IMR-90 (cell line): ENCODE measurements around the gene ELFN1. TPM values are rescaled to one million over a fixed set of nuclear protein-coding genes. Genes with fewer than 3 reads are reported as not detected.

ENCODE experiments used
- ATAC-seq: fragments of 200-7000 bp; cut with Tn5 transposase; 2 replicates; pipeline ENCODE4 v1.9.1; 2020; ENCODE audit warnings: low read depth, mild to moderate bottlenecking, moderate library complexity
- BruUV-seq: library from RNA; stranded (reverse); fragments of 400-500 nt; replicated peaks from 2 replicates; lab custom pipeline; 2021; lab: Mats Ljungman, UMichigan
- CTCF ChIA-PET: fragments of 300-600 bp; formaldehyde crosslinking; extraction: SDS; loops from one replicate; lab custom pipeline; 2021; ENCODE audit warnings: antibody characterized with exemption; lab: Yijun Ruan, JAX
- POLR2A ChIA-PET: fragments of 300-600 bp; sonication (Branson Sonifier 250); formaldehyde crosslinking; loops from one replicate; lab custom pipeline; 2022; ENCODE audit warnings: antibody characterized with exemption; ENCODE audit not compliant: unreplicated experiment; lab: Charles Lee
- DNase-seq: peaks from one replicate; pipeline ENCODE4 v3.0.0; 2013
- H2AFZ ChIP-seq: replicated peaks from 2 replicates; pipeline ENCODE3; 2013; ENCODE audit warnings: low read length, mild to moderate bottlenecking; ENCODE audit not compliant: poor library complexity
- H2AK5ac ChIP-seq: 2 replicates; pipeline ENCODE4 v1.6.1; 2013; ENCODE audit warnings: low read depth, low read length, inconsistent platforms
- H2AK9ac ChIP-seq: replicated peaks from 2 replicates; pipeline ENCODE3; 2013; ENCODE audit warnings: mild to moderate bottlenecking, low read depth, low read length, moderate library complexity; ENCODE audit not compliant: poor library complexity
- H2BK120ac ChIP-seq: 2 replicates; pipeline ENCODE4 v1.6.1; 2013; ENCODE audit warnings: low read depth, low read length, inconsistent platforms
- H2BK15ac ChIP-seq: 3 replicates; pipeline ENCODE4 v1.6.1; 2013; ENCODE audit warnings: low read depth, low read length, inconsistent platforms
- H2BK20ac ChIP-seq: 2 replicates; pipeline ENCODE4 v1.6.1; 2013; ENCODE audit warnings: low read depth, mild to moderate bottlenecking, inconsistent platforms, low read length, moderate library complexity
- H2BK5ac ChIP-seq: 2 replicates; pipeline ENCODE4 v1.6.1; 2013; ENCODE audit warnings: mild to moderate bottlenecking, low read depth, low read length, inconsistent platforms; ENCODE audit not compliant: poor library complexity, severe bottlenecking
- H3K14ac ChIP-seq: replicated peaks from 2 replicates; pipeline ENCODE4 v1.6.1; 2013; ENCODE audit warnings: low read depth, low read length, inconsistent platforms
- H3K18ac ChIP-seq: 2 replicates; pipeline ENCODE4 v1.6.1; 2013; ENCODE audit warnings: low read depth, low read length, control low read depth
- H3K23ac ChIP-seq: 2 replicates; pipeline ENCODE4 v1.6.1; 2013; ENCODE audit warnings: low read depth, low read length, inconsistent platforms
- H3K27ac ChIP-seq: 2 replicates; pipeline ENCODE4 v1.5.1; 2013; ENCODE audit warnings: mild to moderate bottlenecking, control low read depth, low read length; ENCODE audit not compliant: insufficient read depth
- H3K27me3 ChIP-seq: 2 replicates; pipeline ENCODE4 v1.6.1; 2013; ENCODE audit warnings: low read length; ENCODE audit not compliant: control insufficient read depth, insufficient read depth
- H3K36me3 ChIP-seq: 2 replicates; pipeline ENCODE4 v1.6.1; 2013; ENCODE audit warnings: low read length, mixed read lengths; ENCODE audit not compliant: control insufficient read depth, insufficient read depth
- H3K4ac ChIP-seq: 2 replicates; pipeline ENCODE4 v1.6.1; 2013; ENCODE audit warnings: low read depth, low read length, inconsistent platforms
- H3K4me1 ChIP-seq: 2 replicates; pipeline ENCODE4 v1.6.1; 2013; ENCODE audit warnings: low read length, mixed read lengths; ENCODE audit not compliant: control insufficient read depth, insufficient read depth
- H3K4me2 ChIP-seq: 2 replicates; pipeline ENCODE4 v1.6.1; 2013; ENCODE audit warnings: low read depth, mild to moderate bottlenecking, control low read depth, low read length, moderate library complexity
- H3K4me3 ChIP-seq: 2 replicates; pipeline ENCODE4 v1.5.1; 2013; ENCODE audit warnings: low read depth, mild to moderate bottlenecking, control low read depth, low read length, moderate library complexity; ENCODE audit not compliant: insufficient read depth
- H3K56ac ChIP-seq: 2 replicates; pipeline ENCODE4 v1.6.1; 2013; ENCODE audit warnings: low read length, inconsistent platforms; ENCODE audit not compliant: insufficient read depth; ENCODE audit errors: extremely low read depth
- H3K79me1 ChIP-seq, 2 experiments: 2 replicates each; pipeline ENCODE4 v1.6.1; 2013; ENCODE audit warnings: low read length in 2 of 2, inconsistent platforms in 1 of 2, low read depth in 1 of 2
- H3K9ac ChIP-seq: 2 replicates; pipeline ENCODE4 v1.6.1; 2013; ENCODE audit warnings: low read depth, low read length, control low read depth
- H3K9me1 ChIP-seq: 2 replicates; pipeline ENCODE4 v1.6.1; 2013; ENCODE audit warnings: low read length, inconsistent platforms; ENCODE audit not compliant: insufficient read depth
- H3K9me3 ChIP-seq: 2 replicates; pipeline ENCODE4 v1.6.1; 2013; ENCODE audit warnings: low read length; ENCODE audit not compliant: control insufficient read depth, insufficient read depth
- H4K20me1 ChIP-seq: 2 replicates; pipeline ENCODE4 v1.6.1; 2013; ENCODE audit warnings: low read length, inconsistent platforms; ENCODE audit not compliant: insufficient read depth
- H4K5ac ChIP-seq: 2 replicates; pipeline ENCODE4 v1.6.1; 2013; ENCODE audit warnings: mild to moderate bottlenecking, low read depth, low read length, control low read depth
- H4K8ac ChIP-seq, 2 experiments: 2 replicates each; pipeline ENCODE4 v1.6.1; 2013; ENCODE audit warnings: low read depth in 2 of 2, low read length in 2 of 2, control low read depth in 1 of 2, inconsistent platforms in 1 of 2
- H4K91ac ChIP-seq: 2 replicates; pipeline ENCODE4 v1.6.1; 2013; ENCODE audit warnings: low read depth, low read length, inconsistent platforms; ENCODE audit not compliant: insufficient read depth
- CEBPB ChIP-seq: IDR thresholded peaks from 2 replicates; pipeline ENCODE4 v1.6.1; 2012; ENCODE audit warnings: low read depth, low read length, improper control_type of control experiment
- MAZ ChIP-seq: IDR thresholded peaks from 2 replicates; pipeline ENCODE4 v1.6.1; 2012; ENCODE audit warnings: low read depth, mild to moderate bottlenecking, low read length, improper control_type of control experiment, moderate library complexity, borderline replicate concordance
- USF2 ChIP-seq: fragments of 150-350 bp; IDR thresholded peaks from 2 replicates; pipeline ENCODE4 v1.6.1; 2017; ENCODE audit warnings: mild to moderate bottlenecking, antibody characterized with exemption, low read length, low read depth
- WGBS, 2 experiments: methylation state at CpG; one replicate each; pipeline versions ENCODE4 v1.1.5 to v1.1.7; 2013; ENCODE audit warnings: missing lambda C conversion rate in 2 of 2; ENCODE audit not compliant: insufficient read length in 1 of 2; ENCODE audit errors: extremely low coverage in 2 of 2; 5-methylcytosine and 5-hydroxymethylcytosine counted together
- dilution Hi-C: fragments of 300-500 bp; cut with HindIII; formaldehyde crosslinking; loops from one replicate; pipeline ENCODE4 v1.14.3; 2018; ENCODE audit warnings: low sequenced_read_pairs; ENCODE audit not compliant: unreplicated experiment
- in situ Hi-C: fragments of 300-500 bp; cut with MboI; formaldehyde crosslinking; loops from 3 replicates; pipeline ENCODE4 v1.14.3; 2019; ENCODE audit warnings: low sequenced_read_pairs, inconsistent platforms, mixed read lengths
- intact Hi-C: fragments of 100-400 bp; cut with micrococcal nuclease; formaldehyde crosslinking; loops from 2 replicates; pipeline ENCODE4 v1.10.0; 2022
- polyA plus RNA-seq, 3 experiments: library from polyadenylated mRNA; depleted of rRNA; stranded (reverse); fragments of >200 nt; gene quantifications; 2 replicates each; pipeline ENCODE4 v1.2.3, GENCODE V29; 2012; ENCODE audit warnings: low replicate concordance in 1 of 3
- total RNA-seq: library from RNA; depleted of rRNA; stranded (reverse); fragments of >200 nt; gene quantifications from 2 replicates; pipeline ENCODE4 v1.2.3, GENCODE V29; 2012

ELFN1 gene
- total and polyA plus RNA-seq, 2 of the 4 experiments (the other 2 are of a cell fraction): 1.6 to 5.2 TPM

DNA sequence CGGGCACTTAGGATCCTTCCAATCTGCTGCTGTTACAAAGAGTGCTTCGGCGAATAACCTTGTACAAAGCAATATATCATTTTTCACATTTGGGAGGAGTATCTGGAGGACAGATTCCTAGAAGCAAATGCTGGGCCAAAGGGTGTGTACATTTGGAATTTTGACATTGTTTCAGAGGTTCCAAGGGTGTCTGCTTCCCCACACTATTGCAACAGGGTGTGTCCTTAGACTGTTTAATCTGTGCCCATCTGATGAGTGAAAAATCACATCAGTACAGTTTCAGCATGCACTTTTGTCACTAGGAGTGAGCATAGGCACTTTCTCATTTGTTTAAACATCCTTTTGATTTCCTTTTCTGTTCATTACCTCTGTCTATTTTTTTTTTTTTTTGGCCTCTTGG is 8.6 kb upstream of the ELFN1 start:
- Histone ChIP-seq H3K23ac (no peak overlapping the region), H3K79me1 (no peaks in the 10 kb centered on the region), H2AFZ (no peak overlapping the region), H3K56ac (no peak overlapping the region), H3K9ac (no peak overlapping the region), H2BK20ac (no peak overlapping the region), H3K4ac (no peak overlapping the region), H4K91ac (no peak overlapping the region), H4K20me1 (no peaks in the 10 kb centered on the region), H3K4me3 (no peak overlapping the region), H2BK5ac (no peak overlapping the region), H3K4me2 (no peak overlapping the region), H3K27me3 (peaks cover 49% of the 10 kb centered on the region), H2BK15ac (no peak overlapping the region), H3K9me3 (peaks cover 2% of the 10 kb centered on the region; the same call in 1 of the 2 replicates), H2BK120ac (no peak overlapping the region), H3K27ac (no peak overlapping the region), H3K4me1 (no peaks in the 10 kb centered on the region), H3K18ac (no peak overlapping the region), H4K8ac (no peak overlapping the region), H3K14ac (no peak overlapping the region; the same call in 1 of the 2 replicates), H3K9me1 (no peaks in the 10 kb centered on the region), H4K5ac (no peak overlapping the region), H3K36me3 (no peaks in the 10 kb centered on the region), H2AK5ac (no peak overlapping the region), H2AK9ac (no peak overlapping the region)
- dilution Hi-C loops (no loop called here), in situ Hi-C loops (no loop called here), intact Hi-C loops (no loop called here)
- ChIA-PET POLR2A (no interaction called here), CTCF (interaction anchor here (0.8 kb wide), 1 partner anchor 251 kb away, joined by 3 read pairs; no protein-coding TSS in a partner anchor)
- ATAC-seq (no peak), DNase-seq (no peak)
- TF ChIP-seq MAZ: no peak
- no peak for TF ChIP-seq USF2
- TF ChIP-seq CEBPB: no peak
- no TSS peak for BruUV-seq
- WGBS, 2 experiments: no CpG with 5 or more reads among the region's 3 CpGs
